Measurements from ENCODE around the gene LPCAT4. TPM values are rescaled to one million over a fixed set of nuclear protein-coding genes. Genes with fewer than 3 reads are reported as not detected.
"Not testable (repeated sequence)": the region's sequence is repeated elsewhere in the genome, so short reads cannot be mapped to it uniquely, and the experiment has no call there.

The LPCAT4 gene
- total RNA-seq = 11.0 and 19.9 TPM in 2 replicates

GRCh38 chr15:34367101-34368081 is at the start of gene LPCAT4:
Gene LPCAT4, minus strand, starts transcription at chr15:34367196. Its CDS starts 96 bp downstream, at chr15:34367100.
- peak; percentile 86 for DNase-seq (ENCODE audit: low read depth)
- TF ChIP-seq, protein P1, sequence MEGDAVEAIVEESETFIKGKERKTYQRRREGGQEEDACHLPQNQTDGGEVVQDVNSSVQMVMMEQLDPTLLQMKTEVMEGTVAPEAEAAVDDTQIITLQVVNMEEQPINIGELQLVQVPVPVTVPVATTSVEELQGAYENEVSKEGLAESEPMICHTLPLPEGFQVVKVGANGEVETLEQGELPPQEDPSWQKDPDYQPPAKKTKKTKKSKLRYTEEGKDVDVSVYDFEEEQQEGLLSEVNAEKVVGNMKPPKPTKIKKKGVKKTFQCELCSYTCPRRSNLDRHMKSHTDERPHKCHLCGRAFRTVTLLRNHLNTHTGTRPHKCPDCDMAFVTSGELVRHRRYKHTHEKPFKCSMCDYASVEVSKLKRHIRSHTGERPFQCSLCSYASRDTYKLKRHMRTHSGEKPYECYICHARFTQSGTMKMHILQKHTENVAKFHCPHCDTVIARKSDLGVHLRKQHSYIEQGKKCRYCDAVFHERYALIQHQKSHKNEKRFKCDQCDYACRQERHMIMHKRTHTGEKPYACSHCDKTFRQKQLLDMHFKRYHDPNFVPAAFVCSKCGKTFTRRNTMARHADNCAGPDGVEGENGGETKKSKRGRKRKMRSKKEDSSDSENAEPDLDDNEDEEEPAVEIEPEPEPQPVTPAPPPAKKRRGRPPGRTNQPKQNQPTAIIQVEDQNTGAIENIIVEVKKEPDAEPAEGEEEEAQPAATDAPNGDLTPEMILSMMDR (IDR thresholded peaks at IDR 0.05; ENCODE audit: insufficient read depth, low read depth, low read length) = peak; percentile 93
- H3K4me3 ChIP-seq (ENCODE audit: low read depth, low read length) = peak within 1 kb of the TSS; percentile 93

DNA sequence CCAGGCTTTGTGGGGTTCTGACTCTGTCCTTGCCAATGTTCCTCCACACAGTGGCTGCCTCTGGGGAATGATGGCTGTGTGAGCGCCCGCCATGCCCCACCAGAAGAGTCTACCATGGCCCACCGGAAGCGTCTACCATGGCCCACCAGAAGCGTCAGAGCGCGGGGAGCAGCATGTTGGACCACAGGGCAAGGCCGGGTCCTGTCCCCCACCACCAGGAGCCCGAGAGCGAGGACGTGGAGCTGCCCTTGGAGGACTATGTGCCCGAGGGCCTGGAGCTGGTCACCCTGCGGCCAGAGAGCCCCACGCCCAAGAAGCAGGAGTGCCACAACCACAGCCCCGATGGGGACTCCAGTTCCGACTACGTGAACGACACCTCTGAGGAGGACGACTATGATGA is 42.5 kb upstream of the LPCAT4 start:
- not testable (repeated sequence) for H3K4me3 ChIP-seq (ENCODE audit: low read depth, low read length); DNase-seq (ENCODE audit: low read depth)

DNA sequence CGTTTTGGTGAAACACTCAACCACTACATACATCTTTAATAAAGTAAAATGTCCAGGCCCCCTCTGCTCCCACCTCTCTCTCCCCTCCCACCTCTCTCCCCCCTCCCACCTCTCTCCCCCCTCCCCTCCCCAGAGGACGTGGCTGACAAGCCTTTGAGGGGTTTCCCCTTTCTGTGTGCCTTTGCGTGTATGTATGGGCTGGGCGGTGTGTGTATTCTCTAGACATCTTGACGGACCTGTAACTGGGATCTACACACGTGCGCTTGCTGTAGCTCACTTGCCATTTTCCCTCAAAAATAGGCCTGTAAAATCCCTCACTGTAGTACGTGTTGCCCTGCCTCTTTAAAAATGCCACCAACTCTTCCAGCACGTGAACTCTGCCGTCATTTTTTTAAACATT is 42.0 kb upstream of the LPCAT4 start:
- not testable (repeated sequence) for H3K4me3 ChIP-seq (ENCODE audit: low read depth, low read length); DNase-seq (ENCODE audit: low read depth)

- H3K4me3 ChIP-seq (ENCODE audit: low read depth, low read length); DNase-seq (ENCODE audit: low read depth): not testable (repeated sequence)
Measured at GRCh38 chr15:34403899-34404298, 36.9 kb upstream of the LPCAT4 start.

DNA sequence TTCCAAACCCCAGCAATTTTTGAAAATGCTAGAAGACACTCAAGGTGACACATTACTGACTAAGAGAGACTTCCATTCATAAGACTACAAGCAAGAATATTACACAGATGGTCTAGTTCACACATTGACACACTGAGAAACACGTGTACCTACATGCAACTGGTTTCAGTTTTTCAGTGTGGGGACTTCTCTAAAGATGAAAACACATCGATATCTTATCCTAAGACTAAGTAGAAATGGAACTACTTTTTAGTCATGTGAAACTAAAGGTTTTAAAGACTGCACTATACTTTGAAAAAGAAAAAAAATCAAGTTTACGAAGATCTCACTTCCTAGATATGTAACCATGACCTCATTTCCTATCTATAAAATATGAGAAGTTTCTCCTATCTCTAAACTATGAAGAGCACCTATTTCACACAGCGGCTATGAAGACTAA is 36.2 kb upstream of the LPCAT4 start:
- not testable (repeated sequence) for DNase-seq (ENCODE audit: low read depth); H3K4me3 ChIP-seq (ENCODE audit: low read depth, low read length)

GRCh38 chr15:34397637-34398259 is 30.8 kb upstream of the LPCAT4 start:
- not testable (repeated sequence) for DNase-seq (ENCODE audit: low read depth); H3K4me3 ChIP-seq (ENCODE audit: low read depth, low read length)

- H3K4me3 ChIP-seq (ENCODE audit: low read depth, low read length); DNase-seq (ENCODE audit: low read depth): not testable (repeated sequence)
Measured at GRCh38 chr15:34392981-34393380, 26.0 kb upstream of the LPCAT4 start.

DNA sequence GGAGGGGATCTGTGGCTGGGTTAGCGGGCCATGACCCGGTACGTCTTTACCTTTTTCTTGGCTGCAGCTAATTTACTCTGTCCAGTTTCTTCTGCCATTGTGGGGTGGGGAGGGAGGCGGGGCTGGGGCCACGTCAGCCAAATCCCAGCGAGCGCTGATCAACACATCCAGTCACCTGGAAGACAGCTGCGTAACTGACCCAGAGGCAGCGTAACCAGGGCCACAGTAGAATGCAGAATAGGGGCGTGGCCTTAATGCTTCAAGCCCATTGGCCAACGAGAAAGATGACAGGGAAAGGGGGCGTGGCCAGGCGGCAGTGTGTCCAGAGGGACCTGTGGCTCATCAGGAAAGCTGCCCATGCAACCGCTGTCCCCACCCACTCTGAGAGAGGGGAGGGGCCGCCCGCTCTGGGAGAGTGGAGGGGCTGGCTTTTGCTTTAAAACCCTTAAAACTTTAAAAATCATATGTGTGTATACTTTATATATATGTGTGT is 22.6 kb upstream of the LPCAT4 start:
- not testable (repeated sequence) for DNase-seq (ENCODE audit: low read depth); H3K4me3 ChIP-seq (ENCODE audit: low read depth, low read length)

- not testable (repeated sequence) for H3K4me3 ChIP-seq (ENCODE audit: low read depth, low read length); DNase-seq (ENCODE audit: low read depth)
Measured at GRCh38 chr15:34381829-34382521, 15.0 kb upstream of the LPCAT4 start.

GRCh38 chr15:34380491-34380890 is 13.5 kb upstream of the LPCAT4 start:
- not testable (repeated sequence) for DNase-seq (ENCODE audit: low read depth); H3K4me3 ChIP-seq (ENCODE audit: low read depth, low read length)

GRCh38 chr15:34376856-34377255 is 9.9 kb upstream of the LPCAT4 start:
- no peak overlapping the region for H3K4me3 ChIP-seq (ENCODE audit: low read depth, low read length)
- no peak for DNase-seq (ENCODE audit: low read depth)
- TF ChIP-seq, protein P1 (IDR thresholded peaks at IDR 0.05; ENCODE audit: insufficient read depth, low read depth, low read length) = no peak

DNA sequence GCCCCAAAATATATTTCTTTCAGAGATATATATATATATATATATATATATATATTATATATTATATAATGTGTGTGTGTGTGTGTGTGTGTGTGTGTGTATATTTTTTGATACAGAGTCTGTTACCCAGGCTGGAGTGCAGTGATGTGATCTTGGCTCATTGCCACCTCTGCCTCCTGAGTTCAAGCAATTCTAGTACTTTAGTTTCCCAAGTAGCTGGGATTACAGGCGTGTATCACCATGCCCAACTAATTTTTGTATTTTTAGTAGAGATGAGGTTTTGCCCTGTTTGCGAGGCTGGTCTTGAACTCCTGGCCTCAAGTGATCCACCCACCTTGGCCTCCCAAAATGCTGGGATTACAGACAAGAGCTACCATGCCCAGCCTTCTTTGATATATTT is 8.5 kb upstream of the LPCAT4 start:
- not testable (repeated sequence) for H3K4me3 ChIP-seq (ENCODE audit: low read depth, low read length); DNase-seq (ENCODE audit: low read depth)
